HepG2 (cell line): ENCODE data around the gene DNAJC10. TPM values are rescaled to one million over a fixed set of nuclear protein-coding genes. Genes with fewer than 3 reads are reported as not detected.

ENCODE experiments used
- ATAC-seq: fragments of 200-7000 bp; cut with Tn5 transposase; 3 replicates; pipeline ENCODE4 v1.9.1; 2020; ENCODE audit warnings: mild to moderate bottlenecking, moderate library complexity
- BruUV-seq: library from RNA; stranded (reverse); fragments of 400-500 nt; replicated peaks from 2 replicates; lab custom pipeline; 2021; lab: Mats Ljungman, UMichigan
- CTCF ChIA-PET: fragments of 300-600 bp; formaldehyde crosslinking; extraction: SDS; loops from one replicate; lab custom pipeline; 2021; ENCODE audit warnings: low total read pairs, inconsistent platforms, low intra/inter-chr PET ratio; lab: Yijun Ruan, JAX
- POLR2A ChIA-PET: fragments of 350-600 bp; sonication (Branson Sonifier 250); formaldehyde crosslinking; loops from one replicate; lab custom pipeline; 2020; ENCODE audit warnings: antibody characterized with exemption, inconsistent platforms; lab: Yijun Ruan, JAX
- DNase-seq: peaks from one replicate; pipeline ENCODE4 v3.0.0-alpha.2; 2015; ENCODE audit warnings: low spot score
- FAIRE-seq: peaks from 3 replicates; lab custom pipeline; 2011; peaks lifted over from hg19 to GRCh38; lab: Jason Lieb, UNC
- H2AFZ ChIP-seq: one replicate; pipeline ENCODE4 v1.6.1; 2011; ENCODE audit warnings: low read length, inconsistent platforms
- H3K27ac ChIP-seq: fragments of 300-600 bp; 3 replicates; pipeline ENCODE4 v1.8.0; 2011; ENCODE audit warnings: mixed run types, mild to moderate bottlenecking, mixed read lengths, low read length, inconsistent platforms; ENCODE audit not compliant: insufficient read depth; ENCODE audit errors: extremely low read length
- H3K27me3 ChIP-seq, 2 experiments: fragments of 200-600 bp in 1 of 2; 2 replicates in 1 of 2; 3 replicates in 1 of 2; pipeline versions ENCODE4 v1.6.0 to v1.8.0; 2011; ENCODE audit warnings: low read length in 2 of 2, mild to moderate bottlenecking in 2 of 2, moderate library complexity in 2 of 2, inconsistent platforms in 1 of 2; ENCODE audit not compliant: insufficient read depth in 2 of 2, control insufficient read depth in 1 of 2
- H3K36me3 ChIP-seq, 2 experiments: fragments of 200-600 bp in 1 of 2; replicated peaks in 1 of 2; 2 replicates in 1 of 2; 3 replicates in 1 of 2; pipeline versions ENCODE4 v1.5.1 to v1.8.0; 2011; ENCODE audit warnings: low read length in 2 of 2, inconsistent platforms in 1 of 2; ENCODE audit not compliant: insufficient read depth in 2 of 2, control insufficient read depth in 1 of 2
- H3K4me1 ChIP-seq: 2 replicates; pipeline ENCODE4 v1.5.1; 2012; ENCODE audit warnings: low read length, inconsistent platforms; ENCODE audit not compliant: insufficient read depth
- H3K4me2 ChIP-seq: 2 replicates; pipeline ENCODE4 v1.6.0; 2011; ENCODE audit warnings: low read depth, low read length, inconsistent platforms
- H3K4me3 ChIP-seq, 3 experiments: fragments of 200-600 bp in 1 of 3; sonication (generic), shearing (Covaris generic) in 1 of 3; replicated peaks in 1 of 3; 2 replicates each; pipeline ENCODE4 v1.5.1; 2011 to 2016; ENCODE audit warnings: low read length in 3 of 3, inconsistent platforms in 2 of 3, low read depth in 2 of 3, mild to moderate bottlenecking in 2 of 3, control low read depth in 1 of 3, mixed read lengths in 1 of 3; ENCODE audit not compliant: insufficient read depth in 1 of 3
- H3K79me2 ChIP-seq: one replicate; pipeline ENCODE4 v1.6.1; 2011; ENCODE audit warnings: low read length, inconsistent platforms; ENCODE audit not compliant: insufficient read depth
- H3K9ac ChIP-seq: 2 replicates; pipeline ENCODE4 v1.6.0; 2011; ENCODE audit warnings: mild to moderate bottlenecking, low read depth, low read length, inconsistent platforms; ENCODE audit not compliant: insufficient read depth
- H3K9me3 ChIP-seq: 2 replicates; pipeline ENCODE4 v1.5.1; 2012; ENCODE audit warnings: mild to moderate bottlenecking, low read length
- H4K20me1 ChIP-seq: 2 replicates; pipeline ENCODE4 v1.6.0; 2011; ENCODE audit warnings: inconsistent platforms, mild to moderate bottlenecking, low read length, moderate library complexity; ENCODE audit not compliant: insufficient read depth
- BCL6 ChIP-seq: IDR thresholded peaks from 2 replicates; pipeline ENCODE4 v1.6.1; 2016; ENCODE audit warnings: missing genetic modification reagents, missing compliant biosample characterization
- EED ChIP-seq: sonication (generic); formaldehyde crosslinking; IDR thresholded peaks from 2 replicates; pipeline ENCODE4 v1.5.0; 2020; ENCODE audit warnings: mild to moderate bottlenecking, missing genetic modification reagents
- HMG20A ChIP-seq: IDR thresholded peaks from 2 replicates; pipeline ENCODE4 v1.6.1; 2016; ENCODE audit warnings: borderline replicate concordance
- MAFF ChIP-seq: IDR thresholded peaks from 2 replicates; pipeline ENCODE4 v1.6.1; 2011; ENCODE audit warnings: low read depth, low read length, improper control_type of control experiment
- MAFK ChIP-seq, 2 experiments: IDR thresholded peaks in 1 of 2; conservative IDR thresholded peaks in 1 of 2; 2 replicates each; pipeline ENCODE4 v1.6.1; 2011; ENCODE audit warnings: improper control_type of control experiment in 2 of 2, low read length in 2 of 2
- YEATS2 ChIP-seq: sonication (generic); formaldehyde crosslinking; IDR thresholded peaks from 2 replicates; pipeline ENCODE4 v1.4.0; 2020; ENCODE audit warnings: missing genetic modification reagents, borderline replicate concordance
- ZNF879 ChIP-seq: sonication (generic); formaldehyde crosslinking; IDR thresholded peaks from 2 replicates; pipeline ENCODE4 v1.8.1; 2023; ENCODE audit warnings: missing genetic modification reagents
- WGBS: methylation state at CpG from one replicate; pipeline ENCODE4 v1.1.6; 2017; ENCODE audit warnings: low lambda C conversion rate; 5-methylcytosine and 5-hydroxymethylcytosine counted together
- in situ Hi-C: cut with HindIII; loops from 2 replicates; pipeline ENCODE4 v1.10.0; 2017; ENCODE audit warnings: low pct_unique_long_range_greater_than_20kb; ENCODE audit not compliant: extremely low pct_ligation_motif_present
- intact Hi-C: fragments of 100-400 bp; cut with micrococcal nuclease; formaldehyde crosslinking; loops from one replicate; pipeline ENCODE4 v1.10.0; 2022; ENCODE audit not compliant: unreplicated experiment
- polyA plus RNA-seq, 8 experiments: library from polyadenylated mRNA; depleted of rRNA in 3 of 8; stranded (reverse) in 7 of 8; unstranded in 1 of 8; fragments of >200 nt; fragmentation: Illumina TruSeq in 4 of 8; extraction: Trizol in 4 of 8; gene quantifications; 2 replicates each; pipeline versions ENCODE4 v1.2.1 to v1.2.3, GENCODE V29; 2011 to 2016; ENCODE audit warnings: low read depth in 4 of 8, missing spikeins in 1 of 8, mixed read lengths in 1 of 8; ENCODE audit not compliant: insufficient read depth in 1 of 8
- total RNA-seq, 5 experiments: library from RNA; depleted of rRNA; stranded (reverse); fragments of >200 nt; fragmentation: Illumina TruSeq; extraction: Trizol; gene quantifications; 2 replicates each; pipeline ENCODE4 v1.2.3, GENCODE V29; 2016; ENCODE audit warnings: low read depth in 1 of 5
- TF ChIP-seq, protein P1 (sequence below): IDR thresholded peaks from 2 replicates; pipeline ENCODE4 v1.6.1; 2016; ENCODE audit warnings: control low read depth

The DNAJC10 gene
- total and polyA plus RNA-seq, 2 of the 13 experiments (the other 11 are each of a cell fraction or from before 2014, with no cell fraction given): 44.1 to 178 TPM

DNA sequence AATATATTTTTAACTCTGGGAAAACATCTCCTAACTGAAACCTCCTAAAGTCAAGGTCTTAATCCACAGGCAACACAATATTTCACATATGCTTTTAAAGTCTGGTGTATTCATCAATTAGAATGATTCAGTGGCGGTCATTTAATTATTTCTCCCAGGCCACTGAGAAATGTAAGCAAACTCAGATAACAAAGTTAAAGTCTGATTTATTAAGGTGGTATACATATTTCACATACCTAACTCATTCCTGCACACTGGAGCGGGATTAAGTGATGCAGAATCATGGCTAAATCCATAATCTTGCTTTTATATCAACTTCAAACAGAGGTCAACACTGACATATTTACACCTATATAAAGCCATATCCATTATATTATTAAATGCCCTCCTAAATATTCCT lies 106.7 kb downstream of the DNAJC10 start (continued):
- TF ChIP-seq, protein P1, sequence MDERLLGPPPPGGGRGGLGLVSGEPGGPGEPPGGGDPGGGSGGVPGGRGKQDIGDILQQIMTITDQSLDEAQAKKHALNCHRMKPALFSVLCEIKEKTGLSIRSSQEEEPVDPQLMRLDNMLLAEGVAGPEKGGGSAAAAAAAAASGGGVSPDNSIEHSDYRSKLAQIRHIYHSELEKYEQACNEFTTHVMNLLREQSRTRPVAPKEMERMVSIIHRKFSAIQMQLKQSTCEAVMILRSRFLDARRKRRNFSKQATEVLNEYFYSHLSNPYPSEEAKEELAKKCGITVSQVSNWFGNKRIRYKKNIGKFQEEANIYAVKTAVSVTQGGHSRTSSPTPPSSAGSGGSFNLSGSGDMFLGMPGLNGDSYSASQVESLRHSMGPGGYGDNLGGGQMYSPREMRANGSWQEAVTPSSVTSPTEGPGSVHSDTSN (CRISPR knock-in tag): no peak
- TF ChIP-seq, all 625 proteins: peak for 0

DNA sequence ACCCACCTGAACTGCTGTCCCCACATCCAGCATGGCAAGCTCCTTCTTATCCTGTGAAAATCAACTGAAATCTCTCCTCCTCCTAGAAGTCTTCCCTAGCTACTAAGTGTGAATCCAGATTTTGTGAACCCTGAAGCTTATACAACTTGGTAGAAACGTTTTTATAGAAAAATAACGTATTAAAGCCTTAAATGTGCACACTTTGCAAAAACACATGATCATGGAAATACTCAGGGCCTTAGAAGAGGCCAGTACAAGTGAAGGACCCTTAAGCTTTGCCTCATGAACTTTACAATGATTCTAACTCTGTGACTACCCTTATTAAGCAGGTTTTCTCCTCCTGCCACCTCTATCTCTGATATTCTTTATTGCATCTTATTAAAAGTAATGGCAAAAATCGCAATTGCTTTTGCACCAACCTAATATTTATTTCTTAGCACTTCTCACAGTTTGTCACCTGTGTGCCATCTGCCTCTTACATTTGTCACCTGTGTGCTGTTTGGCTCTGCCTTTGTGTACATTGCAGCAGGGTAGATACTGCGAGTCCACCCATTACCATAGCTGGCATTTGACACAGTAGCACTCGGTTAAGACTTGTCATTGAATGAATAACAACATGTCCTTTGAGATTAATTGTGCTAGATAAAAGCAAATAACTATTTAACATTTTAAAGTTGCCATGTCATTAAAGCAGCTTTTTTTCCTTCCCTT lies 108.2 kb downstream of the DNAJC10 start:
- Histone ChIP-seq H4K20me1 (no peaks in the 10 kb centered on the region), H3K27ac (no peak overlapping the region), H3K4me3 (no peak overlapping the region)
- ATAC-seq: peak; percentile 38; the same call in 2 of the 3 replicates
- POLR2A ChIA-PET: no interaction called here
- TF ChIP-seq MAFF: peak; percentile 55
- TF ChIP-seq HMG20A (CRISPR knock-in tag): no peak
- no peak for TF ChIP-seq ZNF879 (CRISPR knock-in tag)
- TF ChIP-seq EED (CRISPR knock-in tag): no peak
- no peak for TF ChIP-seq YEATS2 (CRISPR knock-in tag)
- TF ChIP-seq BCL6 (CRISPR knock-in tag): no peak
- TF ChIP-seq MAFK (conservative IDR thresholded peaks at IDR 0.05 in 1 of 2, IDR thresholded peaks at IDR 0.05 in 1 of 2; ENCODE audit: low read length in 2 of 2): peak; percentile 48 to 54; a peak in 3 of 4 replicates
- TF ChIP-seq, all 625 proteins: peak for 2
- in situ Hi-C loops: no loop called here
- Histone ChIP-seq H3K9me3 (no peaks in the 10 kb centered on the region), H3K4me2 (no peak overlapping the region), H3K4me1 (no peaks in the 10 kb centered on the region), H3K79me2 (no peaks in the 10 kb centered on the region), H3K27me3 (no peaks in the 10 kb centered on the region; a peak in 1 of 5 replicates), H3K9ac (no peak overlapping the region), H2AFZ (no peak overlapping the region), H3K36me3 (no peaks in the 10 kb centered on the region)
- FAIRE-seq (no peak), DNase-seq (no peak)
- BruUV-seq: no TSS peak
- intact Hi-C loops: no loop called here
- CTCF ChIA-PET: no interaction called here
- 6% methylated on average over 5 of the region's 5 CpGs for WGBS
